HepG2 (cell line): ENCODE measurements around the gene HSD3B7. TPM values are rescaled to one million over a fixed set of nuclear protein-coding genes. Genes with fewer than 3 reads are reported as not detected.

Experiments used
- ATAC-seq: fragments of 200-7000 bp; cut with Tn5 transposase; 3 replicates; pipeline ENCODE4 v1.9.1; 2020; ENCODE audit warnings: mild to moderate bottlenecking, moderate library complexity
- BruUV-seq: library from RNA; stranded (reverse); fragments of 400-500 nt; replicated peaks from 2 replicates; lab custom pipeline; 2021; lab: Mats Ljungman, UMichigan
- CTCF ChIA-PET: fragments of 300-600 bp; formaldehyde crosslinking; extraction: SDS; loops from one replicate; lab custom pipeline; 2021; ENCODE audit warnings: low total read pairs, inconsistent platforms, low intra/inter-chr PET ratio; lab: Yijun Ruan, JAX
- POLR2A ChIA-PET: fragments of 350-600 bp; sonication (Branson Sonifier 250); formaldehyde crosslinking; loops from one replicate; lab custom pipeline; 2020; ENCODE audit warnings: antibody characterized with exemption, inconsistent platforms; lab: Yijun Ruan, JAX
- DNase-seq: peaks from one replicate; pipeline ENCODE4 v3.0.0-alpha.2; 2015; ENCODE audit warnings: low spot score
- FAIRE-seq: peaks from 3 replicates; lab custom pipeline; 2011; peaks lifted over from hg19 to GRCh38; lab: Jason Lieb, UNC
- H2AFZ ChIP-seq: one replicate; pipeline ENCODE4 v1.6.1; 2011; ENCODE audit warnings: low read length, inconsistent platforms
- H3K27ac ChIP-seq: fragments of 300-600 bp; 3 replicates; pipeline ENCODE4 v1.8.0; 2011; ENCODE audit warnings: mixed run types, mild to moderate bottlenecking, mixed read lengths, low read length, inconsistent platforms; ENCODE audit not compliant: insufficient read depth; ENCODE audit errors: extremely low read length
- H3K27me3 ChIP-seq, 2 experiments: fragments of 200-600 bp in 1 of 2; 2 replicates in 1 of 2; 3 replicates in 1 of 2; pipeline versions ENCODE4 v1.6.0 to v1.8.0; 2011; ENCODE audit warnings: low read length in 2 of 2, mild to moderate bottlenecking in 2 of 2, moderate library complexity in 2 of 2, inconsistent platforms in 1 of 2; ENCODE audit not compliant: insufficient read depth in 2 of 2, control insufficient read depth in 1 of 2
- H3K36me3 ChIP-seq, 2 experiments: fragments of 200-600 bp in 1 of 2; replicated peaks in 1 of 2; 2 replicates in 1 of 2; 3 replicates in 1 of 2; pipeline versions ENCODE4 v1.5.1 to v1.8.0; 2011; ENCODE audit warnings: low read length in 2 of 2, inconsistent platforms in 1 of 2; ENCODE audit not compliant: insufficient read depth in 2 of 2, control insufficient read depth in 1 of 2
- H3K4me1 ChIP-seq: 2 replicates; pipeline ENCODE4 v1.5.1; 2012; ENCODE audit warnings: low read length, inconsistent platforms; ENCODE audit not compliant: insufficient read depth
- H3K4me2 ChIP-seq: 2 replicates; pipeline ENCODE4 v1.6.0; 2011; ENCODE audit warnings: low read depth, low read length, inconsistent platforms
- H3K4me3 ChIP-seq, 3 experiments: fragments of 200-600 bp in 1 of 3; sonication (generic), shearing (Covaris generic) in 1 of 3; replicated peaks in 1 of 3; 2 replicates each; pipeline ENCODE4 v1.5.1; 2011 to 2016; ENCODE audit warnings: low read length in 3 of 3, inconsistent platforms in 2 of 3, low read depth in 2 of 3, mild to moderate bottlenecking in 2 of 3, control low read depth in 1 of 3, mixed read lengths in 1 of 3; ENCODE audit not compliant: insufficient read depth in 1 of 3
- H3K79me2 ChIP-seq: one replicate; pipeline ENCODE4 v1.6.1; 2011; ENCODE audit warnings: low read length, inconsistent platforms; ENCODE audit not compliant: insufficient read depth
- H3K9ac ChIP-seq: 2 replicates; pipeline ENCODE4 v1.6.0; 2011; ENCODE audit warnings: mild to moderate bottlenecking, low read depth, low read length, inconsistent platforms; ENCODE audit not compliant: insufficient read depth
- H3K9me3 ChIP-seq: 2 replicates; pipeline ENCODE4 v1.5.1; 2012; ENCODE audit warnings: mild to moderate bottlenecking, low read length
- H4K20me1 ChIP-seq: 2 replicates; pipeline ENCODE4 v1.6.0; 2011; ENCODE audit warnings: inconsistent platforms, mild to moderate bottlenecking, low read length, moderate library complexity; ENCODE audit not compliant: insufficient read depth
- AGO2 ChIP-seq: fragments of 200-400 bp; formaldehyde crosslinking; optimal IDR thresholded peaks from 2 replicates; pipeline ENCODE3; 2017; ENCODE audit warnings: mild to moderate bottlenecking, low read depth, low read length, moderate library complexity
- HNRNPK ChIP-seq: fragments of 200-400 bp; formaldehyde crosslinking; IDR thresholded peaks from 2 replicates; pipeline ENCODE4 v1.6.1; 2018; ENCODE audit warnings: low read length, low read depth, moderate library complexity, mild to moderate bottlenecking; ENCODE audit not compliant: poor library complexity, severe bottlenecking
- IKZF5 ChIP-seq: IDR thresholded peaks from 2 replicates; pipeline ENCODE4 v1.6.1; 2018; ENCODE audit warnings: missing genetic modification reagents, mild to moderate bottlenecking, missing compliant biosample characterization
- RBFOX2 ChIP-seq: fragments of 200-400 bp; formaldehyde crosslinking; IDR thresholded peaks from 2 replicates; pipeline ENCODE4 v1.6.1; 2017; ENCODE audit warnings: low read depth, mild to moderate bottlenecking, low read length
- STAG1 ChIP-seq: sonication (generic); formaldehyde crosslinking; IDR thresholded peaks from 2 replicates; pipeline ENCODE4 v1.4.0; 2020; ENCODE audit warnings: missing genetic modification reagents
- TFDP1 ChIP-seq: IDR thresholded peaks from 2 replicates; pipeline ENCODE4 v1.6.1; 2016; ENCODE audit warnings: missing compliant biosample characterization, missing genetic modification reagents, borderline replicate concordance
- ZNF280B ChIP-seq: sonication (generic); formaldehyde crosslinking; IDR thresholded peaks from 2 replicates; pipeline ENCODE4 v1.5.0; 2020; ENCODE audit warnings: missing genetic modification reagents, mild to moderate bottlenecking, borderline replicate concordance
- ZNF484 ChIP-seq: sonication (generic); formaldehyde crosslinking; IDR thresholded peaks from 2 replicates; pipeline ENCODE4 v1.5.1; 2020; ENCODE audit warnings: mild to moderate bottlenecking, low read depth, missing genetic modification reagents, borderline replicate concordance
- ZNF720 ChIP-seq: sonication (generic); formaldehyde crosslinking; IDR thresholded peaks from 2 replicates; pipeline ENCODE4 v1.4.0; 2020; ENCODE audit warnings: missing genetic modification reagents
- WGBS: methylation state at CpG from one replicate; pipeline ENCODE4 v1.1.6; 2017; ENCODE audit warnings: low lambda C conversion rate; 5-methylcytosine and 5-hydroxymethylcytosine counted together
- in situ Hi-C: cut with HindIII; loops from 2 replicates; pipeline ENCODE4 v1.10.0; 2017; ENCODE audit warnings: low pct_unique_long_range_greater_than_20kb; ENCODE audit not compliant: extremely low pct_ligation_motif_present
- intact Hi-C: fragments of 100-400 bp; cut with micrococcal nuclease; formaldehyde crosslinking; loops from one replicate; pipeline ENCODE4 v1.10.0; 2022; ENCODE audit not compliant: unreplicated experiment
- polyA plus RNA-seq, 8 experiments: library from polyadenylated mRNA; depleted of rRNA in 3 of 8; stranded (reverse) in 7 of 8; unstranded in 1 of 8; fragments of >200 nt; fragmentation: Illumina TruSeq in 4 of 8; extraction: Trizol in 4 of 8; gene quantifications; 2 replicates each; pipeline versions ENCODE4 v1.2.1 to v1.2.3, GENCODE V29; 2011 to 2016; ENCODE audit warnings: low read depth in 4 of 8, missing spikeins in 1 of 8, mixed read lengths in 1 of 8; ENCODE audit not compliant: insufficient read depth in 1 of 8
- total RNA-seq, 5 experiments: library from RNA; depleted of rRNA; stranded (reverse); fragments of >200 nt; fragmentation: Illumina TruSeq; extraction: Trizol; gene quantifications; 2 replicates each; pipeline ENCODE4 v1.2.3, GENCODE V29; 2016; ENCODE audit warnings: low read depth in 1 of 5

The HSD3B7 gene
- total and polyA plus RNA-seq, 2 of the 13 experiments (the other 11 are each of a cell fraction or from before 2014, with no cell fraction given) = 32.9 to 69.7 TPM

- Histone ChIP-seq H3K27me3 (no peaks in the 10 kb centered on the region), H3K36me3 (peaks cover 40 to 83% of the 10 kb centered on the region in 2 experiments), H3K4me1 (no peaks in the 10 kb centered on the region), H3K9ac (no peak overlapping the region), H3K9me3 (no peaks in the 10 kb centered on the region), H3K4me2 (no peak overlapping the region), H3K4me3 (no peak overlapping the region), H2AFZ (no peak overlapping the region), H3K27ac (no peak overlapping the region), H4K20me1 (no peaks in the 10 kb centered on the region; the same call in 1 of the 2 replicates), H3K79me2 (no peaks in the 10 kb centered on the region)
- DNase-seq (no peak), ATAC-seq (no peak), FAIRE-seq (no peak)
- ChIA-PET CTCF (no interaction called here), POLR2A (no interaction called here)
- in situ Hi-C loops (loop anchor here (25.0 kb wide), 1 partner anchor 733 kb away; a partner anchor contains a TSS), intact Hi-C loops (loop anchor here (10.0 kb wide), 1 partner anchor 885 kb away; no protein-coding TSS in a partner anchor)
- TF ChIP-seq ZNF720 (no peak), TFDP1 (CRISPR knock-in tag) (no peak), ZNF280B (CRISPR knock-in tag) (0 out of 2 replicates have a peak, but pooled peaks have one; percentile 16), STAG1 (no peak), RBFOX2 (peak; percentile 50; the same call in 1 of the 2 replicates), IKZF5 (CRISPR knock-in tag) (no peak), AGO2 (peak; percentile 72), HNRNPK (peak; percentile 69), ZNF484 (CRISPR knock-in tag) (no peak)
- no TSS peak for BruUV-seq
- 98% methylated on average over 57 of the region's 62 CpGs for WGBS
Measured at GRCh38 chr16:30979170-30980022, 5.6 kb upstream of the HSD3B7 start.
